SK-N-SH treated with all-trans-retinoic acid at 6 μM for 48 hours (cell line): ENCODE data around the gene ZMIZ1.

Experiments used
- ATAC-seq: fragments of 200-7000 bp; cut with Tn5 transposase; 3 replicates; pipeline ENCODE4 v1.9.1; 2020; ENCODE audit warnings: mild to moderate bottlenecking, moderate library complexity
- BACH2 ChIP-seq: fragments of 250-450 bp; sonication (Bioruptor Pico); IDR thresholded peaks from 2 replicates; pipeline ENCODE4 v1.9.0; 2021; ENCODE audit warnings: mild to moderate bottlenecking, borderline replicate concordance
- CREB5 ChIP-seq: fragments of 250-450 bp; sonication (Bioruptor Pico); IDR thresholded peaks from 2 replicates; pipeline ENCODE4 v1.5.1; 2020; ENCODE audit warnings: low read depth, mild to moderate bottlenecking, moderate library complexity
- CSRNP3 ChIP-seq: fragments of 250-450 bp; sonication (Bioruptor Pico); IDR thresholded peaks from 2 replicates; pipeline ENCODE4 v1.5.1; 2021; ENCODE audit warnings: mild to moderate bottlenecking, moderate library complexity
- ESRRG ChIP-seq: fragments of 250-450 bp; sonication (Bioruptor Pico); IDR thresholded peaks from 2 replicates; pipeline ENCODE4 v1.6.1; 2021; ENCODE audit warnings: mild to moderate bottlenecking
- GLIS3 ChIP-seq: fragments of 250-450 bp; sonication (Bioruptor Pico); IDR thresholded peaks from 2 replicates; pipeline ENCODE4 v1.5.0; 2020; ENCODE audit warnings: mild to moderate bottlenecking, moderate library complexity
- OSR1 ChIP-seq: fragments of 250-450 bp; sonication (Bioruptor Pico); IDR thresholded peaks from 2 replicates; pipeline ENCODE4 v1.8.0; 2022; ENCODE audit warnings: moderate library complexity, mild to moderate bottlenecking, inconsistent platforms
- PATZ1 ChIP-seq: fragments of 250-450 bp; sonication (Bioruptor Pico); IDR thresholded peaks from 2 replicates; pipeline ENCODE4 v1.8.0; 2020; ENCODE audit warnings: mild to moderate bottlenecking, moderate library complexity, borderline replicate concordance
- PPARA ChIP-seq: fragments of 250-450 bp; sonication (Bioruptor Pico); IDR thresholded peaks from 2 replicates; pipeline ENCODE4 v1.5.0; 2020; ENCODE audit warnings: mild to moderate bottlenecking, borderline replicate concordance
- RARB ChIP-seq: fragments of 250-450 bp; sonication (Bioruptor Pico); IDR thresholded peaks from 2 replicates; pipeline ENCODE4 v1.8.0; 2021; ENCODE audit warnings: mild to moderate bottlenecking, moderate library complexity
- TOX ChIP-seq: fragments of 250-450 bp; sonication (Bioruptor Pico); IDR thresholded peaks from 2 replicates; pipeline ENCODE4 v1.8.0; 2021; ENCODE audit warnings: mild to moderate bottlenecking, moderate library complexity, borderline replicate concordance
- TSHZ2 ChIP-seq: fragments of 250-450 bp; sonication (Bioruptor Pico); IDR thresholded peaks from 2 replicates; pipeline ENCODE4 v1.5.0; 2020; ENCODE audit warnings: mild to moderate bottlenecking, moderate library complexity
- ZC3H10 ChIP-seq: fragments of 250-450 bp; sonication (Bioruptor Pico); IDR thresholded peaks from 2 replicates; pipeline ENCODE4 v1.5.1; 2021; ENCODE audit warnings: mild to moderate bottlenecking, moderate library complexity
- ZFP3 ChIP-seq: fragments of 250-450 bp; sonication (Bioruptor Pico); IDR thresholded peaks from 2 replicates; pipeline ENCODE4 v1.5.0; 2020; ENCODE audit warnings: mild to moderate bottlenecking, moderate library complexity
- ZFP30 ChIP-seq: fragments of 450-650 bp; formaldehyde crosslinking; IDR thresholded peaks from 2 replicates; pipeline ENCODE4 v1.5.0; 2022; ENCODE audit warnings: mild to moderate bottlenecking, moderate library complexity
- ZNF565 ChIP-seq: fragments of 450-650 bp; formaldehyde crosslinking; conservative IDR thresholded peaks from 2 replicates; pipeline ENCODE4 v1.5.0; 2020; ENCODE audit warnings: low read depth, mild to moderate bottlenecking, moderate library complexity
- ZNF70 ChIP-seq: fragments of 450-650 bp; formaldehyde crosslinking; IDR thresholded peaks from 2 replicates; pipeline ENCODE4 v1.5.0; 2020; ENCODE audit warnings: mild to moderate bottlenecking, moderate library complexity
- ZNF8 ChIP-seq: fragments of 450-650 bp; formaldehyde crosslinking; IDR thresholded peaks from 2 replicates; pipeline ENCODE4 v1.5.0; 2020; ENCODE audit warnings: mild to moderate bottlenecking, moderate library complexity

ZMIZ1 gene

DNA sequence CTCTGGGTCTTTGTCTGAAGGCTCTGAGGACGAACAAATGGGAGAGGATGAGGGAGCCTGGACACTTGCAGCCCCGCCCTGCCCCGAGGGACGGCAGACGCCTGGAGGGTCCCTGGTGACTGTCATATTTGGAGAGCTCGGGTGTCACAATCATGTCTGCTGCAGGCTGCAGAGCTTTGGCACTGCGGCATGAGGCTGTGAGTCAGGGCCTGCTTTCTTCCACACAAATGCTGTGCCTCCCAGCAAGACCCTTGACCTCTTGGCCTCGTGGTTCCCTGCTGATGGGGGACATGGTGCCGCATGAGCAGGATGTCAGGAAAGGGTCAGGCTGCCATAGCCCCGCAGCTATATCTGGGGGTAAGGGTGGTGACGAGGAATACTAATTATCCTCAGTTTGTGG lies 213.6 kb downstream of the ZMIZ1 start (continued):
- TF ChIP-seq PATZ1 (CRISPR knock-in tag) (no peak), CSRNP3 (CRISPR knock-in tag) (no peak), ESRRG (CRISPR knock-in tag) (no peak)

GRCh38 chr10:79283616-79284015 lies 214.8 kb downstream of the ZMIZ1 start:
- no peak for TF ChIP-seq ZNF8 (CRISPR knock-in tag)
- TF ChIP-seq PPARA (CRISPR knock-in tag), result no peak
- TF ChIP-seq ZC3H10 (CRISPR knock-in tag), result no peak
- TF ChIP-seq BACH2 (CRISPR knock-in tag), result no peak
- TF ChIP-seq RARB (CRISPR knock-in tag), result no peak
- ATAC-seq, result no peak

- TF ChIP-seq CREB5 (CRISPR knock-in tag) (no peak), ZFP3 (CRISPR knock-in tag) (peak; percentile 99)
- ATAC-seq, result no peak
Measured at GRCh38 chr10:79284158-79284871, 215.5 kb downstream of the ZMIZ1 start.

DNA sequence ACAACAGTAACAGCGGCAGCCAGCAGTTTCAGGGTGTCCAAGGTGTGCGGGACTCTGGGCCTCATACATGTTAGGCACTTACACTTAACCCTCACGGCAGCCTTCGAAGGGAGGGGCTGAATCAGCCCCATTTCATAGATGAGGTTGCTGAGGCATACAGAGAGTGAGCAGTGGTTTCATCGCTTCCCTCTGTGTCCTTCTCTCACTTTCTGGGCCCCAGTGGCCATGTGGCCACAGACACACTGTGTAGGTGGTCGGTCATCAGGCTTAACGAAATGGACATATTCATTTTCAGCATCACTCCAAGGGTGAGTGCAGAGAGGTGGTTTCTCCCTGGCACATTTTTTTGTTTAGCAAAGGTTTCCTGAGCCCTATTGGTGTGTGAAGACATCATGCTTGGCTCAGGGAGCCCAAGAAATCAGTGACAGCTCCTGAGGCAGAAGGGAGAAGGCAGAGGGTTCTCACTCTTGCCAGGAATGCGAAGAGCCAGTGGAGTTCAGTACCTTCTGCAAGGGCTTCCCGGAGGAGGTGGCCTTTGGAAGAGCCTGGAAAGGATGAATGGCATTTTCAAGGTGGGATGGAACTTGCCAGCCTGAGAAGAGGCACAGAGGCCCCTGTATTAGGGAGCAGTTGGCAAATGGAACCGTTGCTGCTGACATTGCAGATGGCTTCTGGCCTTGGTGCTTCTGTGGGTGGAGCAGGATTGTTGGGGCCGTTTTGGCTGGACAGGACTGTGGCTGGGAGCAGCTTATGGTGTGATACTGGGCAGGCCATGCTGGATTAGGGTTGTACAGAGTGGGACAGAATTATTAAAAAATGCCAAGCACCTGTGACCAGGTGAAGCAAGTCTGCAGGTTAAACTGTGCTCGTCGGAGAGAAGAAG lies 216.8 kb downstream of the ZMIZ1 start:
- ATAC-seq, result no peak

DNA sequence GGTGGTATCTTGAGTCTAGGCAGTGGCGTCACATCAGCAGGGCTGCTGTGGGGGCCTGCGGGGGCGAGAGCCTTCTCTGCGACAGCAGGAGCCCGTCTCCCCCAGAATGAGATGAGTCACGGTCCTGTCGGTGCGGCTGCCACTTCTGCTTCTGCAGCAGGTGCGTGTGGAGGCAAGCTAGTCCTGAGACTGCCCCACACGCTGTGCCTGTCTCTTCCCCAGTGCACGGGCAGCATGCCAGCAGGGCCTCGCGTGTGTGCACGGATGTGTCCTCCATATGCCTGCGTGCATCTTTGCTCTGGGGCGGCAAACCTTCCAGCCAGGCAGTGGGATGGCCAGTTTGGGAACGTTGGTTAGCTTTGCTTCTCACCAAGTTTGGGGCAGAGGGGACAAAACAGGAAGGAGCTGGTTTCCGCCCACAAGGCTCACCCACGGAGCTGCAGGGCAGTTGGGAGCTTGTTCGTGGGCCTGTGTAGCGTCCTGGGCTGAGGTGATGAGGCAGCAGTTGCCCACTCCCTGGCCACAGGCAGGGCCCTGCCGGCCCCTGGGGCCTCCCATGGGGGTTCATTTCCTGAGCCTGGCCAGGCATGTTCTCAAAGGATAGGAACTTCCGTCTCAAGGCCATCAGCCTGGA lies 217.7 kb downstream of the ZMIZ1 start:
- TF ChIP-seq TSHZ2 (CRISPR knock-in tag) (peak; percentile 17; the same call in 1 of the 2 replicates), PATZ1 (CRISPR knock-in tag) (peak; percentile 47; the same call in 1 of the 2 replicates), OSR1 (CRISPR knock-in tag) (no peak), CREB5 (CRISPR knock-in tag) (no peak), ZFP30 (CRISPR knock-in tag) (no peak), ZFP3 (CRISPR knock-in tag) (peak; percentile 48; the same call in 1 of the 2 replicates)

More for the DNA sequence above, 216.8 kb downstream of the ZMIZ1 start:
- TF ChIP-seq ZC3H10 (CRISPR knock-in tag), result no peak
- TF ChIP-seq ZNF565 (CRISPR knock-in tag), result no peak
- no peak for TF ChIP-seq BACH2 (CRISPR knock-in tag)
- no peak for TF ChIP-seq TOX (CRISPR knock-in tag)
- TF ChIP-seq GLIS3 (CRISPR knock-in tag), result no peak
- TF ChIP-seq ZNF70 (CRISPR knock-in tag), result no peak
- no peak for TF ChIP-seq OSR1 (CRISPR knock-in tag)
- TF ChIP-seq RARB (CRISPR knock-in tag), result no peak

More for the DNA sequence above, 217.7 kb downstream of the ZMIZ1 start:
- ATAC-seq, result peak; percentile 9; the same call in 1 of the 3 replicates
